Measurements from ENCODE around the gene TAF4.

Gene TAF4

DNA sequence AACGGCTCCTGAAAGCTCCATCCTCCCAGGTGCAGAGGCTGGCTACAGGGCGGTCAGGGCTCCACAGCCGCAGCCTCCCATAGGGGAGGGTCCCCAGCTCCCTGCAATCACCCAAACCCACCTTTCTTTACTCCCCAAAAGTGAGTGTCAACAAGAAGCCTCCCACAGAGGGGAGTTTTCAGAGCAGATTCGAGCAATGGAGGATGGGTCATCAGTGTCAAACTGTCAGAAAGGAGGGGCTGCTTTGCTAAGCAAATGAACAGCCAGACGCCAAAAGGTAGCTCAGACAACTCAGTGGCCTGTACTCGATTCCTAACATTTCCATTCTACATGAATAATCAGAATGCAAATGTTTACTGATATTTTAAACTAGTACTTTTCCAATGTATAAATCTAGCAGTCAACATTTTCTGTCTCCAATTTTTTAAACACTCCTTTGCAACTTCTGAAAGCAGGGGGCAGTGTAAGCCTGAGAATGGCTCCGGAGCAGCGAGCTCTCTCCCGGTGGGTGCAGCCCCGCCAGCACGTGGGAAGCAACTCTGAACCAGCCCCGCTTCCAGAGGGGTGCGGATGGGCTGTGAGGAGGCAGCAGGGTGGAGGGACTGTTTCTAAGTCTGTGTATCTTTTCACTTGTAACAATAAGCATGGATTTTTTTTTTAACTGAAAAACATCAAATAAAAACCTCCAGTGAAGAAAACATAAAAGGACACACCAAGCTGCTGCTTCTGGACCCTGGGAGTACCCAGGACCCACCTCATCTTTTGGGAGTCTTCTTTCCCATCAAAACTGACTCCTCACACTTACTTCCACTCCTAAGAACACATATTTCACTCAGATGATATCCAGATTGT lies 54.9 kb downstream of the TAF4 start:
- no peak overlapping the region for H3K27ac ChIP-seq
- no peak overlapping the region for H3K4me3 ChIP-seq

DNA sequence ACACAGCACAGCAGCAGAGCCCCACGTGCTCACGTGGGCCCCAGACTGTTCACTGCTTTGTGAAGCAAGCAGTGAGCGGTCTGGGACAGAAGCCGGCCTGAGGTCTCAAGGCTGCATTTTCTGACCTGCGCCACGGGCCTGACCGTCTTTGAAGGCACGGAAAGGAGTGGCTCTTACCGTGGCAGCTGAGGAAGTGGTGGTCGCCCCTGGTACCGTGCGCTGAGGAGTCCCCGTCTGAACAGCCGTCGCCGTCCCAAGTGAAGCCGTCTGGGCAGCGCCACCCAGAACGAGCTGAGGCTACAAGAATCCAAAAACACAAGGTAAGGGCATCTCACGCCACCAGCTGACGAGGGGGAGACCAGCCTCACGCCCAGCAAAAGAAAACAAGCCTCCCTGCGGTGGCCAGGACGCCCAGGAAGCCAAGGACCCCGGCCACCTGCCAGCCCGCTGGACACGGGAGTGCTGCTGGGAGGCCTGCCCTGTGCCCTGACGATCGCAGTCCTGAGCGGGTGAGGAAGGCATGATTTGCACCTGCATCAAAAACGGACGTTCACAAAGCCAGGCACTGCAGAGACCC lies 55.7 kb downstream of the TAF4 start:
- Histone ChIP-seq H3K4me3 (no peak overlapping the region), H3K27ac (no peak overlapping the region)

GRCh38 chr20:62009322-62009721 lies 56.4 kb downstream of the TAF4 start:
- Histone ChIP-seq H3K4me3 (no peak overlapping the region), H3K27ac (no peak overlapping the region)

- Histone ChIP-seq H3K4me3 (no peak overlapping the region), H3K27ac (no peak overlapping the region)
Observed at GRCh38 chr20:62008643-62009183, 57.0 kb downstream of the TAF4 start.

DNA sequence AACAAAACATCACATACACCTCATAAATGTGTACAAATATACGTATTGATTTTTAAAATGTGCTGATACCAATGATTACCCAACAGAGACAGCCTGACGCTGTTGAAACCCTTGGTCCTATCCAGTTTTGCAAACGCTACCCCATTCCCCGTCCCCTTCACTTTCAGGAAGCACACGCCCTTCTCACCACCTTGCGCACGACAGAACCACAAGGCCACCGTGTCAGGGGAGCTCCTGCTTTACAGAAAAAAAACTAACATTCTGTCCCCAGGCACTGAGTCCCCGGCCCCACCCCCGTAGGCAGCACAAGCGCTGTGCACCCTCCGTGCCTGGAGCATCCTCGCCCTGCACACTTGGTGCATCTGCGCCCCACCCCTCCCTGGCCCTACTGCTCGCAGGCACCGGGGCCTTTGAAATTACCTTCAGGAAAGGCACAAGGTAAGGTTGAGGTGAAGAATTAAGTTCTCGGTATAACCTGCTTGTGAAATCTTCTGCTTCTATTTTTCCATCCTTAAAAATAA lies 58.5 kb downstream of the TAF4 start:
- no peak overlapping the region for H3K27ac ChIP-seq

DNA sequence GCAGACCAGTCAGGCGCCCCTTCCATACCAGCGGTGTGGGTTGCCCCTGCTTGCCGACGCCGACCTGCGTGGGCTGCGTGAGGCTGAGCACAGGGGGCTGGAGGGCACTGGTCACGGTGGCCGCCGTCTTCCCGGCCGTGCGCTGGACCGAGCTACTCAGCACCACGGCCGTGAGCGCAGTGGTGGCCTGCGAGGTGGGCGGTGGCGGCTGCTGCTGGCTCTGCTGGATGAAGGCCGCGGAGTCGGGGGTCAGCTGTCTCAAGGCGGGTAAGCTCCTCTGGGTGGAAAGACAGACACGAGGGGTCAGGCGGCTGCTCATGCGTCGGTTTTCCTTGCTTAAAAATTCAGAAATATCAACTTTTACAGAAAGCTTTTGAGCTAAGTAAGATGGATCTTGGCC lies 59.2 kb downstream of the TAF4 start:
- no peak overlapping the region for H3K4me3 ChIP-seq
- H3K27ac ChIP-seq: no peak overlapping the region

More for the DNA sequence above, 58.5 kb downstream of the TAF4 start:
- no peak overlapping the region for H3K4me3 ChIP-seq

DNA sequence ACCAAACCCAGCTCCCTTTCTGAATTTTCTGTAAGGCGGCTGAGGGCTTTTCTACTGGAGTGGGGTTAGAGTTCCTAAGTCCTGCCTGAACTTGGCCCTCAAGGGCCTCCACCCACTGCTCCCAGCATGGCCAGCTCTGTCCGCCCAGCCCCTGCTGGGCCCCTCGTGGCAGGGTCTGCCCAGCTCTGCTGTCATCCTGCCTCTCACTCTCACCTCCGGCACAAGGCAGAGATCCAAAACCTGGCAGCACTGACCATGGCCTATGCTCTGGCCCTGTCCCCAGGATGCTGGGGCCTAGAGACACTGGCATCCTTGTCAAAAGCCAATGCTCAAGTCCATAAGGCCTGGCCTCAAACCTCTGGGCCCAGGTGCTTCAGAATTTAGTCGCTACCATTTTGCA lies 61.1 kb downstream of the TAF4 start:
- Histone ChIP-seq H3K4me3 (no peak overlapping the region), H3K27ac (no peak overlapping the region)

DNA sequence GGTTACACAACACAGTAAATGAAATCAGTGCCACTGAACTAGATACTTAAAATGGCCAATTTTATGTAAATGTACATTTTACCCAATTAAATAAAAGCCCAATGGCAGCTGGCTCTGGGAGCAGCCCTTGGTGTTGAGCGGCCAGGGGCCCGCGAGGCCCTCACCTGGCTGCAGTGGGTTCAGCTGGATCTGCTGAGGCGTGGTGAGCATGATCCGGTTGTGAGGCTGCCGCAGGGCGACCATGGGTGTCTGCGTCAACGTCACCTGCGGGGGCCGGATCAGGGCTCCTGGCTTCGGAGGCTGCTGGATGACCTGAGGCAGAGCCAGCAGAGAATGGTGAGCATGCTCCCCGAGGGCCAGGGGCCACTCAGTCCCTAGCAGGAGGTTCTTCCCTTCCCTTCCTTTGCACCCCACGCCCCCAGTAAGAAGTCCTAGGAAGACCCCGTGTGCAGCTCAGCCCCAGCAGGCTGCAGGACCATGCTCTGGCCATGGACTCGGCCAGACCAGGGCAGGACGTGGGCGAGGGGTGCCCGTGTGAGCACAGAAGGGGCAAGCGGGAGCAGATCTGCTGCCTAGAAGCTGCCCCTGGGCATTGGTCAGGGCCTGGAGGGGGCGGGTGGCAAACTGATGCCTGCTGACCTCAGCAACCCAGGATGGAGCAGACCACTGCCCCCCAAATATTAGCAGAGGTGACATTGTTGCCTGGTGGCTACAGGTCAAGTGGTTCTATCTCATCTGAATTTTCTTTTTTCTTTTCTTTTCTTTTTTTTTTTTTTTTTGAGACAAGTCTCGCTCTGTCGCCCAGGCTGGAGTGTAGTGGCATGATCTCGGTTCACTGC lies 61.9 kb downstream of the TAF4 start:
- H3K4me3 ChIP-seq: no peak overlapping the region
- no peak overlapping the region for H3K27ac ChIP-seq

- no peak overlapping the region for H3K4me3 ChIP-seq
- H3K27ac ChIP-seq: no peak overlapping the region
Observed at GRCh38 chr20:62002882-62003480, 62.7 kb downstream of the TAF4 start.

DNA sequence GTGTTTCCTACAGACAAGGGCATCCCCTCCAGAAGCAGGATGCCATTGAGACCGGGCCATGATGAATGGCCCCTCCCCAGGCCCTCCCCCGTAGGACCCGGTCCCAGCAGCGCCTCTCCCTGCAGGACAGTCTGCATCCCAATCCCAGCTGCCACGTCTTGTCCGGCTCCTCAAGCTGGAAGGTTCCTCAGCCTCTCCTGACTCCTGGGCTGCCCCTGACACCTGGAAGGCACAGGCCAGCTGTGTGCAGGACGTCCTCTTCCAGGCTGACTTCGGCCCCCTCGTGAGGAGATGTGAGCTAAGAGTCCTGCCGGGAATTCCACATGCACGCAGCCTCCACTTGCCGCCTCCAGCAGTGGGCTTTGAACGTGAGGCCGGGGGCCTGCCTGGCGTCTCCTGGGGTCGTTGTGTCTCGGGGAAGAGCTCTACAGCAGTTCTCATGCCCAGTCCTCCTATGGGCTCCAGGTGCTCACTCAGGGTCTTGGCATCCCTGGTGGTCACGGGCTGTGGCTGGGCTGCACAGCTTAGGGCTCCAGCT lies 64.4 kb downstream of the TAF4 start:
- Histone ChIP-seq H3K4me3 (no peak overlapping the region), H3K27ac (no peak overlapping the region)

DNA sequence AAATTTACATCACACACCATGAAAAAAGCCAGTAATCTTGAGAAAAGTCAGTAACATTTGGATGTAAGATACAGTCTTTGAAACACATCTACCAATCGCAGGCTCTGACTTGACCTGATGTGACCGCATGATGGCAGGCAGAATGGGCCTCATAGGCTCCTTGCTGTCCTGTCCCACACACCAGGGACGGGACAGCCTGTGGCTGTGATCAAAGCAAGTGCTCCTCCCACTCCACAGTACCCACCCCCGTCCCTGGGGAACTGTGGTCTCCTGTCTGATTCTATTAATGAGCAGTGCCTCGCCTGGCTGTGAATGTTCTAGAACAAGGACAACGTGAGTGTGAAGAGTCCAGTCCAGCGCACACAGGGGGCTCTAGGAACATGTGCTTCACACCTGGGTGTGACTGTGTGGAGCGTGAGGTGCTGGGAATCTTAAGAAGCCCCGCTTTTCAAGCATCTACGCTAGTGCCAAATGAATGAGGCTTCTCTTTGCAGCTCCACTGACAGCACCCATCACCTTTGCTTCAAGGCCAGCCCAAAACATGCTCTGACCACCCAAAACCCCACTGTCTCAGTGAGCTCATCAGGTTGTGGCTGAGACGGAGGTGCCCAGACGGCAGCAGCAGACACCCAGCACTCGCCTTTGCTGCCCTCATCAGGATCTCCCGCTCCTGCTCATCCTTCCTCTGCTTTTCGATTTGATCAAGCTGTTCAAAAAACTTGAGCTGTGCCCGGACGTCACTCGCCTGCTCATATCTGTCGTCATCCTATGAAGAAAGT lies 67.1 kb downstream of the TAF4 start:
- Histone ChIP-seq H3K27ac (no peak overlapping the region), H3K4me3 (no peak overlapping the region)

DNA sequence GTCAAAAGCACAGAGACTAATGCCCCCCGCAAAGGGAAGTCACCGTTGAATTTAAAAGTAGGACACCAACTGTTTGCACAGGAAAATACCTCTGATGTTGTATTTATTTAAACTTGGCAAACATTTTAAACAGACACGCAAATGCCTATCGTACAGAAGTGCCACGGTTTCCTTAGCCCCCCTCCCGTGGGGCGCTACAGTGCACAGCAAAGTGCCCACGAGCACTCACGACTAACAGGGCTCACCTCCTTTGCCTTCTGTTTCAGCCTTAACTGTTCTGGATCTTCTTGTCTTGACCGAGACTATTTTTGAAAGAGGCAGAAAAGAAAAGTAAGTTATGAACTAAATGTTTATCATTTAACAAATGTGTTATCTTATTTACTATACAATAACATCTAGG lies 67.8 kb downstream of the TAF4 start:
- no peak overlapping the region for H3K27ac ChIP-seq
- no peak overlapping the region for H3K4me3 ChIP-seq

GRCh38 chr20:61997372-61997771 lies 68.3 kb downstream of the TAF4 start:
- Histone ChIP-seq H3K4me3 (no peak overlapping the region), H3K27ac (no peak overlapping the region)

GRCh38 chr20:61994546-61994945 lies 71.1 kb downstream of the TAF4 start:
- H3K27ac ChIP-seq: no peak overlapping the region
- no peak overlapping the region for H3K4me3 ChIP-seq

DNA sequence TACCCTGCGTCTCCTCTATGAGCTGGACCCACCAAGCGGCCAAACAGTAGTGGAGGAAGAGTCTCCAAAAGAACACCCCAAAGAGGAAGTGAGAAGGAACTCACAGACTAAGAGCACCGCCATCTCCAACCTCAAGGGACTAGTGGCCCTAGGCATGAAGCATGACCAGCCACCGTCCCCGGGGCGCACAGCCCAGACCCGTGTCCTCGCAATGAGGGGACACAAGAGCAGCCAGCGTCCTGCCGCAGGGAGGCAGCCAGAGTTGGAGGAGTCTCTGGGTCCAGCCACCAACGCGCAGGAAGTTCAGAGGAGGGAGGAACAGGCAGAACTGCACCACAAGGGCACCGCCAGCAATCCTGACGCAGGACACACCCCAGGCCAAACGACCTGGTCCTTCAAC lies 72.6 kb downstream of the TAF4 start:
- H3K27ac ChIP-seq: no peak overlapping the region
- H3K4me3 ChIP-seq: no peak overlapping the region

DNA sequence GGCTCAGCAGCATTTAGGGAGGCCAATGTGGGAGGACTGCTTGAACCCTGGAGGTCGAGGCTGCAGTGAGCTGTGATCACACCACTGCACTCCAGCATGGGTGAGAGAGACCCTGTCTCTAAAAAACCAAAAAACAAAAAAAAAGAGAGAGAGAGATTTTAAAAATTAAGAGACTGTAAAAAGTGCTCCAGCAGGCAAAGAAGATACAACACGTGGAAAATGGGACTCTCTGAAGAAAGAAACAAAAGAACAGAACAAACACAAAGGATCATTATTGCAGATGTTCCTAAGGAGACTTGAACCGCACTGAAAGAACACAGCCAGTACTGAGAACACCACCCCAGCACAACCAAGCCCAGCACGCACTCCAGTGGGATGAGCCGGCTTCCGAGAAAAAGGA lies 74.2 kb downstream of the TAF4 start:
- Histone ChIP-seq H3K27ac (no peak overlapping the region), H3K4me3 (no peak overlapping the region)

DNA sequence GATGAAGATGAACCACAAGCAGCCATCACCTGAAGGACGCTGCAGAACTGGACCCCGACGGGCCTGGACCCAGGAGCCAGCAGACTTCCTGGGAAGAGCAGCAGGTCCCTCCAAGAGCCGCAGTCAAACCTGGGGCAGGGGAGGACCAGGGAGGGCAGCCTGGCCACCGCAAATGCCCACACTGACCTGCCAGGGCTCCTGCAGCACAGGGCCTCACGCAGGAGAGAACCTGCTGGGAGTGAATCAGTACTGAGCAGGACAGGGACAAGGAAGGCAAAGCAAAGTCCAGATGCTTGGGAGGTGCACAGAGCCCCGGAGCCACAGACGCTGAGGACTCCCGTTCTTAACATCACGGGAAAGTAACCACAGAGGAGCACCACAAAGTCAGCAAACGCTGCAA lies 75.2 kb downstream of the TAF4 start:
- H3K27ac ChIP-seq: no peak overlapping the region
- no peak overlapping the region for H3K4me3 ChIP-seq

DNA sequence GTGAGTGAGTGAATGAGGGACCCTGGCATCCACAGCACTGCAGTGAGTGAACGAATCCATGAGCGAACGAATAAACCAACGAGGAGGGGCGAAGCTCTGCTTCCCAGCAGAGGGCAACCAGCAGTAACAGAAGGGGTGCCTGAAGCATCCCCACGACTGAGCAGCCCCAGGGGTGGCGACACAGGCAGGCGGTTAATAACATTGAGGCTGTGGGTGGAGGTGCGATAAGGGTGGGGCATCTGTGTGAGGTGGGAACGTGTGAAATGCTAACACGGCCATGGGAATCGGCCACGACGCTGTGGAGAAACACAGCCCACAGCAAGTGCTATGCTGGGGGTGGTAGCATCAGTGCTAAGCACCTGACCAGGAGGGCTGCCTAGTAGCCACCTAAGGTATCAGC lies 75.9 kb downstream of the TAF4 start:
- Histone ChIP-seq H3K4me3 (no peak overlapping the region), H3K27ac (no peak overlapping the region)

DNA sequence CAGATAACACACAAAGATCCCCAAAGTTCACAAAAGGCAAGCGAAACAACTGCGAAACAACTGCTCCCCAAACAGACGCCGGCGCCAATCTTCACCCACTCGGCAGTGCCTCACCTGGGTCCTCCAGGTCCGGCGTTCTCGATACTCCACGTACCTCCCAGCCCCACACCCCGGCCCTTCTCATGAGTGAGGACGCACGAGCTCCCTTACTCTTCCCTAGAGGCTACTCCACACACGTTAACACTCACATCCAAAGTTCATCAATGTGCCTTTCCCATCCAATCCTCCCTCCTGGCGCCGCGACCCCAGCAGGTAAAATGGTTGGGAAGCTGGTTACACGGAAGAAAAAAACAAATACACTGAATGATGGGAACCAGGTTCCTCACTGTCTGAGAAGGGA lies 77.0 kb downstream of the TAF4 start:
- no peak overlapping the region for H3K27ac ChIP-seq
- H3K4me3 ChIP-seq: no peak overlapping the region
